HG02623 (cell line): ENCODE measurements around the gene SCYL1.

Source experiments
- ATAC-seq: cut with Tn5 transposase; IDR thresholded peaks from one replicate; pipeline ENCODE4 v1.9.1; 2021; ENCODE audit warnings: moderate library complexity; ENCODE audit not compliant: unreplicated experiment

The SCYL1 gene

GRCh38 chr11:65532388-65533064 lies 7.6 kb downstream of the SCYL1 start:
- ATAC-seq: no peak

GRCh38 chr11:65535102-65535501 lies 10.2 kb downstream of the SCYL1 start:
- ATAC-seq: no peak

GRCh38 chr11:65536412-65537295 lies 11.8 kb downstream of the SCYL1 start:
- no peak for ATAC-seq

DNA sequence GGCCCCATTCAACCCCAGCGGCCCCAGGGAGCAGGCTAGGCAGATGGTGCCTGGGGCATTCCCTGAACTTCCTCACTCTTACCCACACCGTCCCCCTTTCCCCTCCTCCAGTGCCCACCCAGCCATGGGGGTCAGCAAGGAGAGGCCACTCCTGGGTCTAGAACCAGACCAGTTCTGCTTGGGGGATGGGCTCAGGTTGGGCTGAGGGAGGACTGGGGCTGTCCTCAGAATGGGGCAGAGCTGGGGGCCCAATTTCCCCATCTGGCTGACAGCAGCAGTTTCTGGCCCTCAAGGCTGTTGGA lies 12.4 kb downstream of the SCYL1 start:
- ATAC-seq: no peak

GRCh38 chr11:65537620-65538231 lies 12.8 kb downstream of the SCYL1 start:
- ATAC-seq: no peak

GRCh38 chr11:65538232-65538914 lies 13.5 kb downstream of the SCYL1 start:
- ATAC-seq: no peak

DNA sequence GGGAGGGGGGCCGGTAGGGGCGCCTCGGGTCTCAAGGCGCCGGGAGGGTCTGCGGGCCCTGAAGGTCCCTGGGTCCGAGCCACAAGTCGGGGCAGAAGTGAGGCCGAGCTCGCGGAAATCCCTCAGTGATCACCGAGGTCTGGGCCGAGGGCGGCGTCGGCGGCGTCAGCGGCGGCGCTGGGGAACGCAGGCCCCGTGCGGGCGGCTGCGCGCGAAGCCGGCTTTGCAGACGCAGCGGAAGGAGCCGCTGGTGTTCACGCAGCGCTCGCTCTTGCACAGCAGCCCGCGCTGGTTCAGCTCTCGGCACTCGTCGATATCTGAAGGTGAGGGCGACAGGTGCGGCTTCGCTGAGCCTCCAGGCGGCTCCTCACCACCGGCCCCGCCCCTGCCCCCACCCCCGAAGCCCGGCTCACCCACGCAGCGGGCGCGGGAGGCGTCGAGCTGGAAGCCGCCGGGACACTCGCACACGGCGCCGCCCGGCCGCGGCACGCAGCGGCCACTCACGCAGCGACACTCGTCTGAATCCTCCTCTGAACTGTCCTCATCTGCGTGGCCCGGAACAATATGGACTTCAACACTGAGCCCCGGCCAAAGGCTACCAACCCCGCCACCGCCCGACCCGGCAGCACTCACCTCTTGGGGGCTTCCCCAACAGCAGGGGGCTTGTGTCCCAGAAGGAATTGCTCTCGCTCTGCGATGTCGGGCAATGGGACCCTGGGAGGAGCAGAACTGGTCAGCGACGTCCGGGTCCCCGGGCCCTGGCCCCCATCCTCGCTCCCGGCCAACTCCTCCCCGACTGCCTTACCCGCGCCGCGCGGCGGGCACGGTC lies 14.2 kb downstream of the SCYL1 start:
- no peak for ATAC-seq

DNA sequence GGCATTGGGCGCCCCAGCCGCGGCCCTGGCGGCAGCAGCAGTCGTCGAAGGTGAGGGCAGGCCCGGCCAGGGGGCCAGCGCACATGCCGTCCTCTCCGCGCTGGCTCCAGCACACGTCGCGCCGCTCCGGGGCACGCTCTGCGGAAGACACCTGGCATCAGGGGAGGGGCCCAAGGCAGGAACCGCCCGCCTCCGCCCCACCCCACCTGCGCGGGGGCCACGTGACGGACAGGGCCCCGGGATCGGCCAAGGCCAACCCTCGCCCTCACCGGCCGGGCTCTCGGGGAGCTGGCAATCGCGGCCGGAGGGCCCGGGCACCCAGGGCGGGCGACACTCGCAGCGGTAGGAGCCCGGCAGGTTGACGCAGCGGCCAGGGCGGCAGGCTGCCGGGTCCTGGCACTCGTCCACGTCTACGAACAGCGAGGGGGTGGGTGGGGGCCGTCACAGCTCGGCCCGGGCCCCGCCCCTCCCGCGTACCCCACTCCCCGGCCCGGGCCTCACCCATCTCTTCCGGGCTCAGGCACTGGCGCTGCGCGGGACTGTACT lies 14.9 kb downstream of the SCYL1 start:
- peak; percentile 46 for ATAC-seq

DNA sequence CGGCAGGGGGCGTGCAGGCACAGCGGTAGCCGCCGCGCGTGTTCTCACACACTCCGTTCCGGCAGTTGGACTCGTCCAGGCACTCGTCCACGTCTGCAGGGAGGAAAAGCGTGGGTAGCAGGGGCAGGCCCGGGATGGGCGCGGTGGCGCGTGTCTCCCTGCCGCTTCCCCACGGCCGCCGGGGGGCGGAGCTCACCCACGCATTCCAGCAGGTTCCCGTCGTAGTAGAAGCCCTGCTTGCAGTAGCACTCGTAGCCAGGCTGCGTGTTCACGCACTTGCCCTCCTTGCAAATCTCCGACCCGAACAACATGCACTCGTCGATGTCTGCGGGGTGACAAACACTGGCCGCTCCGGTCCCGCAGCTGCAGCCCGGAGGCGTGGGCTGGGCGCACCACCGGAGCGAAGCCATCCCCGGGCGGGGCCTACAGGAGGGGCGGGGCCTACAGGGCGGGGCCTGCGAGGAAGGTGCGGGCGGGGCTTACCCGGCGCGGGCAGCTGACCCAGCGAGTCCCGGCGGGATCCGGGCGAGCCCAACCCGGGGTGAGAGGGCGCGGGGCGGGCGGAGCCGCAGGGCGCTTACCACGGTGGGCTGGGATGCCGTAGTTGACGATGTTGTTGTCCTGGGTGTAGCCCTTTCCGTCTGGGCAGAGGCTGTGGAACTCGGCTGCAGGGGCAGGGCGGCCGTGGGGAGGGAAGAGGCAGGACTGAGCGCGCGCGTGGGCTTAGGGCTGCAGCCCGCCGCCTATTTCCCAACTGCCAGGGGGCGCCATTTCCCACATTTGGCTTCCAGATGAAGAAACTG lies 15.6 kb downstream of the SCYL1 start:
- peak; percentile 53 for ATAC-seq

DNA sequence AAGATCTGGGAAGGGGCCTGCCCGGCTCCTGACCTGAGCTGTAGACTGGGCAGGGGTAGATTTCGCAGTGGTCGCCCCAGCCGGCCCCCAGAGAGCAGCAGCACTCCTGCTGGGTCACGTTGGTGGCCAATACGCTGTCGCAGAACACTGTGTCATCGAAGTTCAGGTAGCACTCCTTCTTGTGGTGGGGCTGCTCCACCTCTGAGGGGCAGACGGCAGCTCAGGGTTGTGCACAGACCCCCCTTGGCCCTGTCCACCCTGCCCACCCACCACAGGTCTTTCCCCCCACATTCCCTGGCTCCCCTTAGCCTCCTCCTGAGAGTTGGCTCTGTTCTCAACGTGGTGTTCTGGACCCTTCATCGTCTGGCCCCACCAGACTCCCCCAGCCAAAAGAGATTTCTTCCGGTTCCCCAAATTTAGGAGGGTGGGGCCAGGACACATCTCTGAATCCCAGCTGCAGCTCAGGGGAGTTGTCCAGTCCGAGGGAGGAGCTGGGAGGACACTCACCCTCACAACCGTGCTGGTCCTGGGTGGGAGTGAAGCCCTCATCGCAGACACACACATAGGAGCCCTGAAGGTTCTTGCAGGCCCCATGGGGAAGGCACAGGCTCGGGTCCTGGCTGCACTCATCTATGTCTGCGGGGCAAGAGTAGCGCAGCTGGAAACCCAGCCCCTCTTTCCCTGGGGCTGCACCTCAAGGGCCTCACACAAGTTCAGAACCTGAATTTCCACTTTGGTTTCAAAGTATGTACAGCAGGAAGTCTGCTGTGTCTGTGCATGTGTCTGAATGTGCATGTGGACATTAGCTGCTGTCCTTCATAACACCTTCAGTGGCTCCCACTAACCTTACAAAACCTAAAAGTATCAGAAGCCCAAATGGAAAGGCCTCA lies 16.5 kb downstream of the SCYL1 start:
- no peak for ATAC-seq

- ATAC-seq: no peak
Observed at GRCh38 chr11:65542738-65543390, 18.0 kb downstream of the SCYL1 start.

DNA sequence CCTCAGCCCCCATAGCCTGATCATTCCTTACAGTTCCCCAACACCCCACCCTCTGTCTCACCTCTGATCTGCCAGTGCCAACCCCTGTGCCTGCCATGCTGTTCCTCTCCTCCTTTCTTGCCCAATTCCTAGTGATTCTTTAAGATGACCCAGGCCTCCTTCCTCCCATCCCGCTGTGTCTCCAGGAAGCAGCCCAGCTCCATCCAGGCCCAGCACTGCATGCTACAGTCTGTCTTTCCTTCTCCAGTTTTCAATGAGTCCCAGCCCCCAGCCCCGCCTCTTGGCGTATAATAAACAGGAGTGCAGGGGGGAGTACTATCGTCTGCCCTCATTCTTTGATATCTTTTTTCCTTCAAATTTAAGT lies 21.0 kb downstream of the SCYL1 start:
- ATAC-seq: no peak

DNA sequence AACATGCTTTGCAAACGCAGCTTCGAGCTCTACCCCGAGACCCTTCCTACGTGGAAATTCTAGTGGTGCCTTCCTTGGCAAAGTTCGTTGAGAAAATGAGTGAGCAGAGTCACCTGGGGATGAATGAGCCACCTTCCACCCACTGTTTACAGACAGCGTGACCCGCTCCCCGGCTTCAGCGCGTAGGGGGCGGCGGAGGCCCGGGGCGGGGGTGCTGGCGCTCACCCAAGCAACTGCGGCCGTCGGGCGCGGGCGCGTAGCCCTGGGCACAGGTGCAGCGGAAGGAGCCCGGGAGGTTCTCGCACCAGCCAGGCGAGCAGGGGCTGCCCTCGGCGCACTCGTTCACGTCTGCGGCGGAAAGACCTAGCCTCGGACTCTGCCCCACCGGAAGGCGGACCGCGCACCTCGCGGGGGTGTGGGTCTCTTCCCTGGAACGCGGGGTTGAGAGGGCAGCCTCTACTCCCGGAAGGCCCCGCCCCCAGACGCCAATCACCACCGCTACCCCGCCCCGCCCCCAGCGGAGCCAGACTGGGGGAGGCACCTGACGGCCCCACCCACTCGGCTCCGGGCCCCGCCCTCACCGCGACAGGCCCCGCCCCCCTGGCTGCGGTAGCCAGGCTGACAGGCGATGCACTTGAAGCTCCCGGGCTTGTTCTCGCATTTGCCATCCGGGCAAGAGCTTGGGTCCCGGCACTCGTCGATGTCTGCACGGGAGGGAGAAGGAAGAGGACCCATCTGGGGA lies 21.5 kb downstream of the SCYL1 start:
- ATAC-seq: peak; percentile 55

- no peak for ATAC-seq
Observed at GRCh38 chr11:65547446-65548125, 22.7 kb downstream of the SCYL1 start.

- ATAC-seq: no peak
Observed at GRCh38 chr11:65548395-65548794, 23.5 kb downstream of the SCYL1 start.

DNA sequence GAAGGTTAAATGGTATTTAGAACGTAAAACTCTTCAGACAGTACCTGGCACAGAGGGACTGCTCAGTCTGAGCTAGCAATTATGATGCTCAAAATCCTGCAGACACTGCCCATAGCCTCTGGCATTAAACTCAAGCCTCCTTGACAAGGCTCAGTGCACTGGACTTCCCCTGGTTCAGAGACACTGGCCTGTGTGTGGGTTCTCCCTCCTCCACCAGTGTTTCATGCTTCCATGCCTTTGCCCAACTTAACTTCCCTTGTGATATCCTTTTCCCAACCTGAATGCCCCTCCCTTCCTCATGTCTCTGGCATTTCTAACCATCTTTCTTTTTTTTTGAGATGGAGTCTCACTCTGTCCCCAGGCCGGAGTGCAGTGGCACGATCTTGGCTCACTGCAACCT lies 24.2 kb downstream of the SCYL1 start:
- ATAC-seq: no peak
